Measurements from ENCODE around the gene NUP98. TPM values are rescaled to one million over a fixed set of nuclear protein-coding genes. Genes with fewer than 3 reads are reported as not detected.

Gene NUP98
- total and polyA plus RNA-seq, 2 of the 13 experiments (the other 11 are each of a cell fraction or from before 2014, with no cell fraction given): 76.6 to 85.3 TPM

GRCh38 chr11:3797329-3798090 is at the start of gene NUP98 (continued):
- peak; percentile 59 for TF ChIP-seq ZNF331 (CRISPR knock-in tag; IDR thresholded peaks at IDR 0.05)
- TF ChIP-seq CENPT (CRISPR knock-in tag; IDR thresholded peaks at IDR 0.05; ENCODE audit: low read depth): peak; percentile 50; the same call in 1 of the 2 replicates
- peak; percentile 46; the same call in 1 of the 2 replicates for TF ChIP-seq ZNF703 (CRISPR knock-in tag; IDR thresholded peaks at IDR 0.05; ENCODE audit: borderline replicate concordance)
- TF ChIP-seq FOXJ3 (CRISPR knock-in tag; IDR thresholded peaks at IDR 0.05; ENCODE audit: borderline replicate concordance): no peak
- TF ChIP-seq SNAPC2 (CRISPR knock-in tag; IDR thresholded peaks at IDR 0.05): peak; percentile 87
- TF ChIP-seq MTF2 (CRISPR knock-in tag; IDR thresholded peaks at IDR 0.05; ENCODE audit: borderline replicate concordance): peak; percentile 77; the same call in 1 of the 2 replicates
- TF ChIP-seq BRD4 (CRISPR knock-in tag; IDR thresholded peaks at IDR 0.05): peak; percentile 86; the same call in 1 of the 2 replicates
- peak; percentile 54; the same call in 1 of the 2 replicates for TF ChIP-seq ZBTB7B (CRISPR knock-in tag; IDR thresholded peaks at IDR 0.05)
- TF ChIP-seq SOX13 (IDR thresholded peaks at IDR 0.05): no peak
- 0 out of 4 replicates have a peak, but pooled peaks of 1 of the 2 experiments have one; percentile 13 for TF ChIP-seq SOX13 (CRISPR knock-in tag; conservative IDR thresholded peaks at IDR 0.05 in 1 of 2, IDR thresholded peaks at IDR 0.05 in 1 of 2)
- peak; percentile 95 for TF ChIP-seq NFYC (CRISPR knock-in tag; IDR thresholded peaks at IDR 0.05)
- TF ChIP-seq PATZ1 (CRISPR knock-in tag; IDR thresholded peaks at IDR 0.05): peak; percentile 57
- TF ChIP-seq ZNF543 (CRISPR knock-in tag; IDR thresholded peaks at IDR 0.05): peak; percentile 67; the same call in 1 of the 2 replicates
- peak; percentile 20; the same call in 1 of the 2 replicates for TF ChIP-seq MIER3 (CRISPR knock-in tag; IDR thresholded peaks at IDR 0.05; ENCODE audit: borderline replicate concordance)
- TF ChIP-seq HOMEZ (CRISPR knock-in tag; IDR thresholded peaks at IDR 0.05; ENCODE audit: low read depth): peak; percentile 51; the same call in 1 of the 2 replicates
- peak; percentile 66; the same call in 1 of the 2 replicates for TF ChIP-seq ZMYM2 (CRISPR knock-in tag; IDR thresholded peaks at IDR 0.05)
- peak; percentile 92 for TF ChIP-seq MYC (CRISPR knock-in tag; IDR thresholded peaks at IDR 0.05; ENCODE audit: borderline replicate concordance)
- peak; percentile 87; the same call in 1 of the 2 replicates for TF ChIP-seq MXD1 (CRISPR knock-in tag; IDR thresholded peaks at IDR 0.05)
- TF ChIP-seq SPEN (CRISPR knock-in tag; IDR thresholded peaks at IDR 0.05; ENCODE audit: low read depth): peak; percentile 58; the same call in 1 of the 2 replicates
- TF ChIP-seq PHF21A (CRISPR knock-in tag; IDR thresholded peaks at IDR 0.05): peak; percentile 61; the same call in 1 of the 2 replicates
- TF ChIP-seq CENPX (CRISPR knock-in tag; IDR thresholded peaks at IDR 0.05): no peak
- TF ChIP-seq CREM (IDR thresholded peaks at IDR 0.05): peak; percentile 96
- TF ChIP-seq CREM (CRISPR knock-in tag; IDR thresholded peaks at IDR 0.05): peak; percentile 74
- TF ChIP-seq KDM5B (CRISPR knock-in tag; IDR thresholded peaks at IDR 0.05; ENCODE audit: borderline replicate concordance): peak; percentile 87
- TF ChIP-seq GRHL1 (CRISPR knock-in tag; conservative IDR thresholded peaks at IDR 0.05): no peak
